Measurements from ENCODE around the gene SULT1C4. TPM values are rescaled to one million over a fixed set of nuclear protein-coding genes. Genes with fewer than 3 reads are reported as not detected.
"Not testable (repeated sequence)": the region's sequence is repeated elsewhere in the genome, so short reads cannot be mapped to it uniquely, and the experiment has no call there.

SULT1C4 gene
- total RNA-seq, 4 donors from 2014 or later = 3.2 to 9.2 (median 7.5) TPM

GRCh38 chr2:108354136-108354535 is 23.6 kb upstream of the SULT1C4 start:
- H3K4me1 ChIP-seq = no peaks in the 10 kb centered on the region
- H3K27me3 ChIP-seq = no peaks in the 10 kb centered on the region
- 75 to 76% methylated on average over 5 of the region's 5 CpGs for WGBS, 2 donors
- DNase-seq = no peak
- H3K27ac ChIP-seq = no peak overlapping the region
- H3K9me3 ChIP-seq = no peaks in the 10 kb centered on the region
- intact Hi-C loops (cut with DNase I) = no loop called here
- H3K4me3 ChIP-seq (replicated peaks in 1 of 3) = no peak overlapping the region
- H3K36me3 ChIP-seq = no peaks in the 10 kb centered on the region
- TF ChIP-seq POLR2A (IDR thresholded peaks at IDR 0.05) (no peak), CTCF (IDR thresholded peaks at IDR 0.05) (no peak)

GRCh38 chr2:108355906-108356734 is 21.6 kb upstream of the SULT1C4 start:
- no peaks in the 10 kb centered on the region for H3K4me1 ChIP-seq
- 88 to 90% methylated on average over 2 of the region's 2 CpGs for WGBS, 2 donors
- no peaks in the 10 kb centered on the region for H3K27me3 ChIP-seq
- DNase-seq = no peak
- no peak overlapping the region for H3K27ac ChIP-seq
- H3K36me3 ChIP-seq = no peaks in the 10 kb centered on the region
- H3K4me3 ChIP-seq (replicated peaks in 1 of 3) = no peak overlapping the region
- intact Hi-C loops (cut with DNase I) = no loop called here
- no peaks in the 10 kb centered on the region for H3K9me3 ChIP-seq
- no peak for TF ChIP-seq POLR2A (IDR thresholded peaks at IDR 0.05)
- TF ChIP-seq CTCF (IDR thresholded peaks at IDR 0.05) = no peak

- H3K27ac ChIP-seq; H3K9me3 ChIP-seq; DNase-seq; H3K4me1 ChIP-seq; intact Hi-C loops (cut with DNase I); H3K27me3 ChIP-seq; H3K36me3 ChIP-seq; H3K4me3 ChIP-seq (replicated peaks in 1 of 3): not testable (repeated sequence)
- 89 to 91% methylated on average over 1 of the region's 1 CpG for WGBS, 2 donors
Measured at GRCh38 chr2:108359336-108359735, 18.4 kb upstream of the SULT1C4 start.

GRCh38 chr2:108360776-108361468 is 16.8 kb upstream of the SULT1C4 start:
- TF ChIP-seq CTCF (IDR thresholded peaks at IDR 0.05) = no peak
- no peak for TF ChIP-seq POLR2A (IDR thresholded peaks at IDR 0.05)
- no peak for DNase-seq
- Histone ChIP-seq H3K9me3 (no peaks in the 10 kb centered on the region), H3K27me3 (no peaks in the 10 kb centered on the region), H3K36me3 (no peaks in the 10 kb centered on the region), H3K4me3 (replicated peaks in 1 of 3) (no peak overlapping the region), H3K27ac (no peak overlapping the region), H3K4me1 (no peaks in the 10 kb centered on the region)
- intact Hi-C loops (cut with DNase I) = no loop called here
- WGBS, 2 donors = 60 to 67% methylated on average over 2 of the region's 2 CpGs

- Histone ChIP-seq H3K4me3 (replicated peaks in 1 of 3) (no peak overlapping the region), H3K27me3 (no peaks in the 10 kb centered on the region), H3K9me3 (no peaks in the 10 kb centered on the region), H3K27ac (no peak overlapping the region), H3K4me1 (no peaks in the 10 kb centered on the region), H3K36me3 (no peaks in the 10 kb centered on the region)
- intact Hi-C loops (cut with DNase I) = no loop called here
- DNase-seq = no peak
- 80 to 82% methylated on average over 6 of the region's 6 CpGs for WGBS, 2 donors
- TF ChIP-seq POLR2A (IDR thresholded peaks at IDR 0.05) = no peak
Measured at GRCh38 chr2:108363024-108363907, 14.5 kb upstream of the SULT1C4 start.

All from thyroid gland (tissue), 4 donors.